ENCODE data around the gene XKR8.

XKR8 gene, protein sequence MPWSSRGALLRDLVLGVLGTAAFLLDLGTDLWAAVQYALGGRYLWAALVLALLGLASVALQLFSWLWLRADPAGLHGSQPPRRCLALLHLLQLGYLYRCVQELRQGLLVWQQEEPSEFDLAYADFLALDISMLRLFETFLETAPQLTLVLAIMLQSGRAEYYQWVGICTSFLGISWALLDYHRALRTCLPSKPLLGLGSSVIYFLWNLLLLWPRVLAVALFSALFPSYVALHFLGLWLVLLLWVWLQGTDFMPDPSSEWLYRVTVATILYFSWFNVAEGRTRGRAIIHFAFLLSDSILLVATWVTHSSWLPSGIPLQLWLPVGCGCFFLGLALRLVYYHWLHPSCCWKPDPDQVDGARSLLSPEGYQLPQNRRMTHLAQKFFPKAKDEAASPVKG

DNA sequence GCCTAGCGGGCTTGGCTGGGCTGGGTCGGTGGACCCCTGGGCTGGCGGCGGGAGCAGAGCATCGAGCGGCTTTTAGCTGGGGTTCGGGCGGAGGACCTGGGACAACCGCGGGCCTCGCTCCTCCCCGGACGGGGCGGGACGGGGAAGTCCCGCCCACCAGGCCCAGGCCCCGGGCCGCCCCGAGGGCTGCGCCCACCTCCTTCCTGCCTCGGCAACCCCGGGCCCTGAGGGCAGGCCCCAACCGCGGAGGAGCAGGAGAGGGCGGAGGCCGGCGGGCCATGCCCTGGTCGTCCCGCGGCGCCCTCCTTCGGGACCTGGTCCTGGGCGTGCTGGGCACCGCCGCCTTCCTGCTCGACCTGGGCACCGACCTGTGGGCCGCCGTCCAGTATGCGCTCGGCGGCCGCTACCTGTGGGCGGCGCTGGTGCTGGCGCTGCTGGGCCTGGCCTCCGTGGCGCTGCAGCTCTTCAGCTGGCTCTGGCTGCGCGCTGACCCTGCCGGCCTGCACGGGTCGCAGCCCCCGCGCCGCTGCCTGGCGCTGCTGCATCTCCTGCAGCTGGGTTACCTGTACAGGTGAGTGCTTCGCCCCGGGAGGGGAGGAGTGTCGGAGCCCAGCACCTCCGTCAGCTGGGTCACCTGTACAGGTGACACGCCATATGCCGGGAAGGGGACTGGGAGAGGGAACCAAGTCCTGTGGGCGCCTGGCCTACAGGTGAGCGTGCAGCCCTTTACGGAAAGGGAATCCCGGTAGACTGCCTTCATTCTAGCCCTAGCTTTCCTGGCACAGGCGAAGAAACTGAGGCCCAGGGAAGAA, at the start of gene XKR8:
Gene XKR8 (plus strand): TSS at position 182 of the 812 bp plus-strand sequence. CDS start 97 bp downstream, at position 279.
- peak; percentile 82 for DNase-seq

DNA sequence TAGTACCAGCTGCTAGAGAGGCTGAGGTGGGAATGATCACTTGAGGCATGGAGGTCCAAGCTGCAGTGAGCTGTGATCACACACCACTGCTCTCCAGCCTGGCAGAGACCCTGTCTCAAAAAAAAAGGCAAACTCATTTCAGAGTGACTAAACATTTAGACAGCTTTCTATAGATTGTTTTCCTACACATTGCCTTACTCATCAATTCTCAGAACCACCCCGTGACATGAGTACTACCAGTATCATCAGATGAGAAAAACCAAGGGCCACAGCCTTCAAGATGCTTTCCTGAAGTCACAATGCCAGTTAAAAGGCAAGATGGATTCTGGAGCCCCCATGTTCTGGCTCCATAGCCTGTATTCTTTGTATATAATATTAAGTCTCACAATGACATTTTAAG, 47.3 kb upstream of the XKR8 start:
- DNase-seq, result no peak

DNA sequence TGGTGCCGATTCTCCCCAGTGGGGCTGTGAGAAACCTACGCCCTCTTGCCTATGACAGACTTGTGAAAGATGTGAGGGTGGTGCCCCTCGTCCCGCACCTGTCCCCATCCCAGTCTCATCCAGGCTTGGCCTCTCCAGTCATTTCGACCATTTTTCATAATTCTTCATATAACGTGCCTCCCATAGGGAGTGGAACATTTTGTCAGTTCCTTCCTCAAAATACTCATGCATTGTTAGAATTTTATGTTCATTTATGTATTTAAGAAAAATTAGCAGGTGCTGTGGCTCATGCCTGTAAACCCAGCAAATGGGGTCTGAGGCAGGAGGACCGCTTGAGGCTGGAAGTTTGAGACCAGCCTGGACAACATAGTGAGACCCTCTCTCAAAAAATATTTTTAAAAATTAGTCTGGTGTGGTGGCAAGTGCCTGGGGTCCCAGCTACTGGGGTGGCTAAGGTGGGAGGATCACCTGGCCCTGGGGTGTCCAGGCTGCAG, 44.6 kb upstream of the XKR8 start:
- no peak for DNase-seq

DNA sequence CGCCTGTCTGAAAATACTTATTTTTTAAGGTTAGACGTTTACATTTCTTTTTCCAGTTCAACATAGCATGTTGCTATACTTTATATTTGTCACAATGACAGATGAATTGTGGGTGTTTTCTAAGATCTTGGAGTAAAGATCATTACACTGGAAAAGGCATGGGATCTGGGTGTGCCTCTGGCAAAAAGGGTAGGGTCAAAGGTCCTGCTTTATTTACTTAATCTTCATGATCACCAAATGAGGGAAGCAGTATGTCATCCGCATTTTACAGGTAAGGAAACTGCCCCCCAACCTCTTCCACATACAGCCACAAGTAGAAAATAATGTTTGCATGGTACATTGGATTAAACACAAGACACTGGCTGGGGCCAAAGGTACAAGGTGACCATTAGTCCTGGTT, 37.5 kb upstream of the XKR8 start:
- DNase-seq, result no peak

DNA sequence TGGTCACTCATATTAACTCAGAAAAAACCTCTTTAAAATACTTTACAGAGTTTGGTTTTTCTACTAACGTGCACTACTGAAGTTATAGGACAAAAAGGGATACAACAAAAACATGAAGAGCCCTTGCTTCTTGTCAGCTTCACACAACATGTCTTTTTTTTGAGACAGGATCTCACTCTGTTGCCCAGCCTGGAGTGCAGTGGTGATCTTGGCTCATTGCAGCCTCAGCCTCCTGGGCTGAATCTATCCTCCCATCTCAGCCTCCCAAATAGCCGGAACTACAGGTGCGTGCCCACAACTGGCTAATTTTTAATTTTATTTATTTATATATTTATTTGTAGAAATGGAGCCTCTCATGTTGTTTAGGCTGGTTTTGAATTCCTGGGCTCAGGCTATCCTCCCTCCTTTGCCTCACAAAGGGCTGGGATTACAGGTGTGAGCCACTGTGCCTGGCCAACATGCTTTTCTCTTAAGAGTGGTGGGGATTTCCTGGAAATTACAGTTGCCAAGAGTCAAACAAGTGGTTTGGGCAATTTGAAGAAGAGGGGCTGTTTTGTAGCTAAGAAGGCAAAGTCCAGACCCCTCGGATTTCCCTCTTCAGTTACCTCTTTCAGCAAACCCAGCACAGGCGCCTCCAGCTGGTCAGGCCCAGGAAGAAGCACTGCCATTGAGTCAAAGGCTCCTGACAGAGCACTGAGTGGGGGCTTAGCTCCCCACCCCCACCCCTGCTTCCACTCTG, 31.4 kb upstream of the XKR8 start:
- no peak for DNase-seq

DNA sequence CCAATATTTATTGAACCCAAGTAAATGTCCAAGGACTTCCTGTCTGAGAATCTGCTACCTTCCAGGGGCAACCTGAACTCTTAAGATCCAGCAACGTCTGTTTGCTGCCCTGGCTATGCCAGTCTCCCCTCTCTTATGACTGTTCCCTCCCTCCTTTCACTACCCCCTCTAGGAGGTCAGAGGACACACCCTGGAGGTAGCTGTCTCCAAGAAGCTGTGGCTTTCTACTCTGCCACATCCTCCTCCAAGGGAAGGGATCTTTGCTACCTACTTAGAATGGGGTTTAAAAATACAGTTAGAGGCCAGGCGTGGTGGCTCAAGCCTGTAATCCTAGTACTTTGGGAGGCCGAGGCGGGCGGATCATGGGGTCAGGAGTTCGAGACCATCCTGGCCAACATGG, 28.6 kb upstream of the XKR8 start:
- no peak for DNase-seq

DNA sequence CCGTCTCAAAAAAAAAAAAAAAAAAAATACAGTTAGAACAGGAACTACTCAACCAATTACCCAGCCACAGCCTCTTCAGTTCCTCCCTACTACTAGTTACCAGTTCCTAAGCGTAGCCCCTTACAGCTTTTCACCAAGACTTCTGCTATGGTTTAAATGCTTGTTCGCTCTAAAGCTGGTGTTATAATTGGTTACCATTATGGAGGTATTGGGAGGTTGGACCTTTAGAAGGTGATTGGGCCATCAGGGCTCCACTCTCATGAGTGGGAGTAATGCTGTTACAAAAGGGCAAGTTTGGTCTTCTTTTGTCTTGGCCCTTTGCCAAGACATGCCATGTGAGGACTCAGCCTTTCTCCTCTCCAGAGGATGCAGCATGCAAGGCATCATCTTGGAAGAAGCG, 28.0 kb upstream of the XKR8 start:
- DNase-seq, result no peak

DNA sequence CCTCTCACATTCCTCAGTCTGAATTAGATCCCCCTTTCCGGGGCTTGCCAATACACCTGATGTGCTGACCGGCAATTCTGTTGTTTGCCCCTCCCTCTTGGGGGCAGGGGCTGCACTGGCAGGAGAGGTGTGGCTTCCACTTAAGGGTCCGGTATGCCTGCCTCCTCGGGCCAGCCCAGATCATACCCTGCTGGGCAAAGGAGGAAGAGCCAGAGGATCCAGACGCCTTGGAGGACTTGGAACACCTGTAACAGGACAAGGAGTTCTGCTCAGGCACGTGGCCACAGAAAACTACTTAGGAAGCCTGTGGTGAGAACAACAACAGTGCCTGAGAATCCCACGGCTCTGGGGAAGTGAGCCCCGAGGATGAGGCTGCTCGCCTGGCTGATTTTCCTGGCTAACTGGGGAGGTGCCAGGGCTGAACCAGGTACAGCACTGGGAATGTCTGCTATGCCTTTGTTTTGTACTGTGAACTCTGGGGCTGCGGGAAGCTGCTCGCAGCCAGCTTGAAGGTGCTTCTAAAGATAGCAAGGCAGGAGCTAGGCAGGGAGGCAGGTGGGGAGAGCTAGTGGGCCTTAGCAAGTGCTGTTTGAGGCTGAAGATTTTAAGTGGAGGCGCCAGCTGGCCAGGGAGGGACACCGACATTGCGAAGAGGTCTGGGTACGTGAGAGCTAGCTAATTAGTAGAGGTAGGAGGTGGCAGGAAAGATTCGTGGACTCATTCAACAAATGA, 24.8 kb upstream of the XKR8 start, which contains the start of gene SMPDL3B:
Gene SMPDL3B (plus strand): TSS at position 183 of the 732 bp plus-strand sequence. CDS start 184 bp downstream, at position 367.
- no peak for DNase-seq

DNA sequence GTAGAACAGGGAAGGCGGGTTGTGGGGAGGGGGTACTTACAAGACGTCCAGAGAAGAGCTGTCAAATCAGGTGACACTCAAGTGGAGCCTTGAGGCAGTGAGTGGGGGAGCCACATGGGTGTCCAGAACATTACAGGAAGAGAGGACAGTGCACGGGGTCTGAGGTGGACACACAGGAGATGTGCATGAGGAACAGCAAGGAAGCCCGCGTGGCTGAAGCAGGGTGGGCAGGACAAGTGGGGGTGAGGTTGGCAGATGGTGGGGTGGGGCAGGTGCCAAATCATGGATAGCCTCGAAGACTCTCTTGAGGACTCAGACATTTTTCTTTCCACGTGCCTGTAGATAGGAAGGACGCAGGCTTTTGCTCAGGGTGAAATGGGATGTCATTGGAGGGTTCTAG, 24.1 kb upstream of the XKR8 start:
- no peak for DNase-seq

DNA sequence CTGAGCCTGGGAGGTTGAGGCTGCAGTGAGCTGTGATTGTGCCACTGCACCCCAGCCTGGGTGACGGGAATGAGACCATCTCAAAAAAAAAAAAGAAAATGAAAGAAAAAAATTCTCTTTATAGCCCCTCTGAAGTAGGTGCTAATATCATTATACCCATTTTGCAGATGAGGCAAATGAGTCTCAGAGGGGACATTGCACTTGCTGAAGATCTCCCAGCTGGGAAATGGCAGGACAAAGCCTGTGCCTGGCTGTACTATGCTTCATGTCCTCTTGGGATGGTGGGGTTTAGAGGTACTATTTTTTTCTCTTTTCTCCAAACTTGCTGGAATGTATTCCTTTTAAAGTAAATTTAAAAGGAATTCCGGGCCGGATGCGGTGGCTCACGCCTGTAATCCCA, 23.4 kb upstream of the XKR8 start:
- DNase-seq, result no peak

DNA sequence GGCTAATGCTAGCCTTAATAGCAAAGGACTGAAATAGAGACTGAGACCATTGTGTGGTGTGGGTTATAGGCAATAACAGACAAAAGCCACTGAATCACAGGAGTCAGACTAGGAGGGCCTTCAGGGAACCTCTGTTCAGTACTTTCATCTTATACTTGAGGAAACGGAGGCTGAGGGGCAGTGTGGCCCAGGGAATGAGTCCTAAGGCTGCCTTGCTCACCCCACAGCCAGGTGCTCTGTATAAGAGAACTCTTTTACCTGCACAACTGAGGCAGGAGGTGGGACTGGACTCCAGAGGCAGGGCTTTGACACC, 22.3 kb upstream of the XKR8 start:
- no peak for DNase-seq

DNA sequence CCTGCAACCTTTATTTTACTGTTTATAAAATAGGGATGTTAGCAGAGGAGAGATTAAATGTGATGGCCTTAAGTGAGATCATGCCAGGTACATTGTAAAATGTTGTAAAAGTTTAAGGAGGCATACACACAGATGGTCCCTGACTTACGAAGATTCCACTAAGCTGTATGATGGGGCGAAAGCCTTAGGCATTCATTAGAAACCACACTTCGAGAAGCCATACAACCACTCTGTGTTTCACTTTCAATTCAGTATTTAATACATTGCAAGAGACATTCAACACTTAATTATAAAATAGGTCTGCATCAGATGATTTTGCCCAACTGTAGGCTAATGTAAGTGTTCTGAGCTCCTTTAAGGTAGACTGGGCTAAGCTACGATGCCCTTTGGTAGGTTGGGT, 21.3 kb upstream of the XKR8 start:
- DNase-seq, result no peak

DNA sequence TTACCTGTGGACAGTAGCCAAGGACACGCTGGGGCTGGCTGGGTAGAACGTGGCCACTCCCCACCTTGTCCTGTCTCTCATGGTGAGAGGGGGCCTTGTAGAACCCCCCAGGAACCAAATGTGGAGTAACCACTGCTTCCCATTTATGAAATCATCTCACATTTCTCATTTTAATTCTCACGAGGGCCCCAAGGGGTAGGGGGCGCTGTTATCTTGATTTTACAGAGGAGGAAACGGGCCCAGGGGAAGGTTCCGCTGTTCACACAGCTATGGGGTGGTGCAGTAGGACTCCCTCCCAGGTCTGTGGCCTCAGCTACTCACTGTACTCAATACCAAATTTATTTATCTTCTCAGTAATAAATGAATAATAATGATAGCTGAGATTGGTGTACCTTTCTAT, 19.5 kb upstream of the XKR8 start:
- peak; percentile 68 for DNase-seq

DNA sequence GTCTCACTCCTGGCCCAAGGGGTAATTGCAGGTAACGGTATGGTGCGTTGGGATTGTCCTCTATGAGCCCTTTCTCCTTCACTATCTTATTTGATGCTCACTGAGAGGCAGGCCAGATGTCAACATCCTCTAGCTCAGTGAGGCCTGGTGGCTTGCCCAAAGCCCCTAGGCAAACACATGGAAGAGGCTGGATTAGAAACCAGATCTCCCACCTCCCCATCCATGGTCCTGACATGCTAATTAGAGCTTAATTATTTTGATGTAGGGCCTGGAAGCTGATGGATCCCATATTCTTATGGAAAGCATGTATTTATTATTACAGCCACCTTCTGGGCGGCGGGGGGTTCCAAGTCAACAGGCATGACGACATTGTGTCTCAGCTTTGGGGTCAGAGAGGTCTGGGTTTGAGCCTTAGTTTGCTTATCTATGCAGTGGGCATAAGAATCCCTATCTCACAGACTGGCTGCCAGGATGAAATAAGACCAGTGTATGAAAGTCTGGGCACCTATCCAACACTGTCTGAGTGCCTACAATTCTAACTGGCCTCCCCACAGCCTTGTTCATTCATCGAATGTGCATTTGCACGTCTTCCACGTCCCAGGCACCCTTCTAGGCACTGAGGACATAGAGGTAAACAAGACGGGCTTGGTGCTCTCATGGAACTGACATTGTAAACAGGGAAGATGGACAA, 18.8 kb upstream of the XKR8 start:
- no peak for DNase-seq

DNA sequence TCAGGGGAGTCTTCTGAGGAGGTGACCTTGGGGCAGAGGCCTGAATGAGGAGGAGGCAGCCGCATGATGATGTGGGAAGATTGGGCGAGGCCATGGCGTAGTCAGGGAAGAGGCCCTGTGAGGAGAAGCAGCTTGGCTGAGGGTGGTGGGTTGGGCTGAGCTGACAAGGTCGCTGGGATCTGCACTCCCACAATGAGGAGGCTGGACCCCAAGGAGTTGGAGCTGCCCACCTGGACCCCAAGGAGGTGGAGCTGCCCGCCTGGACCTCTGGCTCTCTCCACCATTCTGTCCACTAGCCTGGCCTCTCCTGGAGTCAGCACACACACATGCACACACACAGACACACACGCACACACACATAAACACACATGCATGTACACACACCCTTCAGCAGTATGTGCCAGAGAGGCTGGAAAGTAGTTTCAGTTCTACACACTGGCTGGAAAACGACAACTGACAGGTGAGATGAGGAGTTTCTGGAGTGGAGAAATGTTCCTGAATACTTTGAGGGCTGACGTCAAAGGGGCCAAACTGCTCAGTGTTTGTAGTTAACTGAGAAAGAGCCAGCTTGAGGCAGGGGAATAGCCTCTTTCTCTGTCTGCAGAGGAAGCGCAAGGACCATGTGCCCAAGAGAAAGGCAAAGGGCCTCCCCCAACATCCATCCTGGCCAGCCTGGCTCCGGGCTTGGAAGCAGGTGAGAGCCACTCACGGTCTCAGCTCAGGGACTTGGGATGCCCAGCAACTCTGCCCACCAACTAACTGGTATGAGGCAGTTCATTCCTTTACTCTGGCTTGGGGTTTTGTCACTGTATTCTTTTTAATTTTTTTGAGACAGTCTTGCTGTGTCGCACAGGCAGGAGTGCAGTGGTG, 17.9 kb upstream of the XKR8 start:
- no peak for DNase-seq

DNA sequence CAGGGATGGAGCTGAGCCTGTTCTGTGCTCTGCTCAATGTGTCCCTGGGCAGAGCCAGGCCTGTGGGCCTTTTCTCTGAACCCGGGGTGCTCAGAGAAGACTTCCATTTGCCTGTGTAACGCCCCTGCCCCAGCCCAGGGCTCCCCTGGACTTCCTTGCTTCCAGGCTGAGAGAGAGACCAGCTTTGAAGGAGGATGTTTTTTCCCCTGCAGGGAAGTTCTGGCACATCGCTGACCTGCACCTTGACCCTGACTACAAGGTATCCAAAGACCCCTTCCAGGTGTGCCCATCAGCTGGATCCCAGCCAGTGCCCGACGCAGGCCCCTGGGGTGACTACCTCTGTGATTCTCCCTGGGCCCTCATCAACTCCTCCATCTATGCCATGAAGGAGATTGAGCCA, 14.8 kb upstream of the XKR8 start:
- no peak for DNase-seq

DNA sequence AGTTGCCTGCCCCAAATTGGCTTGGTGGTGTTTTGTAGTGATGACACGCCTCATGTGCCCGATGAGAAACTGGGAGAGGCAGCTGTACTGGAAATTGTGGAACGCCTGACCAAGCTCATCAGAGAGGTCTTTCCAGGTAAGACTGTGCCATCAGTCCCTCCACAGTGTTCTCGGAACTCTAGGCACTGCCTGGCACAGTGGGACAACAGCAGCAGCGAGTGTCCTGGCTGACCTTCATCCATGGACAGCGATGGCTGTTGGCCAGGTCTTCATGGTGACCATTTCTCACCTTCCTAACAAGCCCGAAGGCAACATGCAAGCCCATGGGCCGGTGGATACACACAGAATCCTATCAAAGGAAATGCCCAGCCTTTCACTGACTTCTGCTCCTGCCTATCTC, 10.7 kb upstream of the XKR8 start:
- DNase-seq, result no peak

DNA sequence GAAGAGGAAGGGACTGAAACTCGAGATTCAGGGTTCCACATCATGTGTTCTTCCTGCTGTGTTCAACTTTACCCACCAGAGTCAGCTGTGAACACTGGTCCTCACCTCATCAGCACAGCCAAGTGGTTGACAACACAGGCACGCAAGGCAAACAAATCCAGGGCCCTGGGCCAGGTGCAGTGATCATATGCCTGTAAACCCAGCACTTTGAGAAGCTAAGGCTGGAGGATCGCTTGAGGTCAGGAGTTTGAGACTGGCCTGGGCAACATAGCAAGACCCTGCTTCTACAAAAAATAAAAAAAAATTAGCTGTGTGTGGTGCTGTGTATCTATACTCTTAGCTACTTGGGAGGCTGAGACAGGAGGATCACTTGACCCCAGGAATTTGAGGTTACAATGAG, 8.4 kb upstream of the XKR8 start:
- no peak for DNase-seq

DNA sequence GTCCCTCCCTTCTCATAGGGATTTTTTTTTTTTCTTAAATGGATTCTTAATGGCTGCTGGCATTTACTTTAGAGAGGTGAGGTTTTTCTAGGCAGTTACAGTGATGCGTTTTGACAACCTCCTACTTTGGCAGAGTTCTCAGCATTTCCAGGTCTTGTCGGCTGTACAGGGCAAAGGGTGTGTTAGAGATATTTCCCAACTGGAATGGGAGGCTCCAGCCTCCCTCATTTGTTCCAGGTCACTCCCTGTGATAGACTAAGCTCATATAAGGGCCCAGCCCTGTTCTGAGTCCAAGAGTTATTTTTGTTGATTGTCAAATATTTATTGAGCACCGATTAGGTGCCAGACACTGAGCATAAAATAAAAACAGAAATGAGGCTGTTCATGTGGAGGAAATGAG, 7.6 kb upstream of the XKR8 start:
- DNase-seq, result no peak

DNA sequence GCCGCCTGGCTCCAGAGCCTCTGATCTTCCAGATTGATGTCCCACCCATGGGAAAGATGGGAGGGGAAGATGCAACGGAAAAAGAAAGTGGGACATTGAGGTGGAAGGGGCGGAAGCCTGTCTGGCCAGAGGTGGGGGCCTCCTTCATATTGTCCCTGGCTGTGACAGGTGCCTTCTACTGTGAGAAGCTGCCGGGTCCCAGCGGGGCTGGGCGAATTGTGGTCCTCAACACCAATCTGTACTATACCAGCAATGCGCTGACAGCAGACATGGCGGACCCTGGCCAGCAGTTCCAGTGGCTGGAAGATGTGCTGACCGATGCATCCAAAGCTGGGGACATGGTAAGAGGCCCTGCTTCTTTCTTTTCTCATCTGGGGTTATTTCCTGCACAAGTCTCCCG, 5.6 kb upstream of the XKR8 start:
- DNase-seq, result no peak

DNA sequence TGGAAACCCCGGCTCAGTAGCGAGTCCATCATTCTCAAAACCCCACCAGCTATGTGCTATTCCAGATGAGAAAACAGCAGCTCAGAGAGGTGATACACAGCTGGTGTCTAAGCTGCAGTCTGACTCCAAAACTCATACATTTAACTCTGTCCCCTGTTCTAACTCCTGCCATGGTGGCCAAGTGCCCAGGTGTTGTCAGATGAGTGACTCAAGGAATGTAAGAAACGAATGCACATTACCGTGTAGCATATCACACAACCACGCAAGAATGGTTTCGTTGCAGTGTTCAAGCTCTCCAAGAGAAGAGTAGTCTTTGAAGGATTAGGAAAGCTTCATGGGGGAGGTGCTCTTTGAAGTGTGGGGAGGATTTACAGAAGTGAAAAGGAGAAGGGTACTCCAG, 4.7 kb upstream of the XKR8 start:
- DNase-seq, result no peak

All from activated CD4-positive, CD25-positive, alpha-beta regulatory T cell treated with anti-CD3 and anti-CD28 coated beads, Interleukin-2, amount 50 U/mL, for 72 hours (primary cell).